Glutamatergic neuron (in vitro differentiated cells): ENCODE measurements around the gene NECTIN4. TPM values are rescaled to one million over a fixed set of nuclear protein-coding genes. Genes with fewer than 3 reads are reported as not detected.

Experiments
- DNase-seq: peaks from one replicate; pipeline ENCODE4 v3.0.0; 2022
- H3K27ac Mint-ChIP-seq: one replicate; pipeline ENCODE4 v1.8.0; 2020; ENCODE audit warnings: mild to moderate bottlenecking, mixed read lengths, inconsistent platforms; ENCODE audit not compliant: unreplicated experiment
- H3K27me3 Mint-ChIP-seq: one replicate; pipeline ENCODE4 v1.8.0; 2020; ENCODE audit warnings: mild to moderate bottlenecking, moderate library complexity, mixed read lengths, inconsistent platforms; ENCODE audit not compliant: unreplicated experiment
- H3K36me3 Mint-ChIP-seq: one replicate; pipeline ENCODE4 v1.8.0; 2020; ENCODE audit warnings: mild to moderate bottlenecking, mixed read lengths, inconsistent platforms; ENCODE audit not compliant: unreplicated experiment
- H3K4me1 Mint-ChIP-seq: one replicate; pipeline ENCODE4 v1.8.0; 2020; ENCODE audit warnings: mild to moderate bottlenecking, low read depth, mixed read lengths, inconsistent platforms; ENCODE audit not compliant: unreplicated experiment
- H3K4me3 Mint-ChIP-seq: one replicate; pipeline ENCODE4 v1.8.0; 2020; ENCODE audit warnings: mild to moderate bottlenecking, mixed read lengths, inconsistent platforms; ENCODE audit not compliant: unreplicated experiment
- H3K9me3 Mint-ChIP-seq: one replicate; pipeline ENCODE4 v1.8.0; 2020; ENCODE audit warnings: mild to moderate bottlenecking, moderate library complexity, mixed read lengths, inconsistent platforms; ENCODE audit not compliant: unreplicated experiment
- total RNA-seq: library from RNA; stranded (reverse); fragmentation: NEBNext Ultra II Directional; extraction: Animal tissue kit (Norgen Biotek cat#: 25700); gene quantifications from one replicate; pipeline ENCODE4 v1.2.1, GENCODE V29; 2021; ENCODE audit not compliant: unreplicated experiment
- TF ChIP-seq, protein P1 (sequence below): fragments of 200-600 bp; sonication (generic); IDR thresholded peaks from one replicate; pipeline ENCODE4 v1.5.0; 2021; ENCODE audit not compliant: partially characterized antibody, unreplicated experiment

NECTIN4 gene
- total RNA-seq, 1 donor from 2014 or later = 0.39 TPM

DNA sequence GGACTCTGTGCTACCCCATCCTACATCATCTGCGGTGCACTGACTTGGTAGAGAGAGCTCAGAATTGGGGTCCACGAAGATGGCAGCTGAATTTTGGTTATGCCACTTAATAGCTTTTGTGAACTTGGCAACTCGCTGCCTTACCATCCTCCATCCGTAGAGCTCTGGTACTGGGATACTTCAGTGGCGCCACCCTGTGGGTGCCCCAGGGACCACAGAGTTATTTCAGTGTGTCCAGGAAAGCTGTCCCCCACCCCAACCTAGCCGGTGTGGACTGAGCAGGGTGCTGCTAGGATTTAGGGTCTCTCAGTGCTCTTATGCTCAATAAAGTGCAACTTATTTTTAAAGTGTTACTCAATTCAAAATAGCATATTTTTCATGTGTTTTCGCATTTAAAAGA lies 34.6 kb downstream of the NECTIN4 start:
- Mint-ChIP-seq H3K4me1 (no peaks in the 10 kb centered on the region), H3K9me3 (no peaks in the 10 kb centered on the region), H3K36me3 (no peaks in the 10 kb centered on the region), H3K27me3 (peaks cover 6% of the 10 kb centered on the region), H3K27ac (no peak overlapping the region), H3K4me3 (no peak overlapping the region)
- DNase-seq = no peak
- TF ChIP-seq, protein P1, sequence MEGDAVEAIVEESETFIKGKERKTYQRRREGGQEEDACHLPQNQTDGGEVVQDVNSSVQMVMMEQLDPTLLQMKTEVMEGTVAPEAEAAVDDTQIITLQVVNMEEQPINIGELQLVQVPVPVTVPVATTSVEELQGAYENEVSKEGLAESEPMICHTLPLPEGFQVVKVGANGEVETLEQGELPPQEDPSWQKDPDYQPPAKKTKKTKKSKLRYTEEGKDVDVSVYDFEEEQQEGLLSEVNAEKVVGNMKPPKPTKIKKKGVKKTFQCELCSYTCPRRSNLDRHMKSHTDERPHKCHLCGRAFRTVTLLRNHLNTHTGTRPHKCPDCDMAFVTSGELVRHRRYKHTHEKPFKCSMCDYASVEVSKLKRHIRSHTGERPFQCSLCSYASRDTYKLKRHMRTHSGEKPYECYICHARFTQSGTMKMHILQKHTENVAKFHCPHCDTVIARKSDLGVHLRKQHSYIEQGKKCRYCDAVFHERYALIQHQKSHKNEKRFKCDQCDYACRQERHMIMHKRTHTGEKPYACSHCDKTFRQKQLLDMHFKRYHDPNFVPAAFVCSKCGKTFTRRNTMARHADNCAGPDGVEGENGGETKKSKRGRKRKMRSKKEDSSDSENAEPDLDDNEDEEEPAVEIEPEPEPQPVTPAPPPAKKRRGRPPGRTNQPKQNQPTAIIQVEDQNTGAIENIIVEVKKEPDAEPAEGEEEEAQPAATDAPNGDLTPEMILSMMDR = no peak

DNA sequence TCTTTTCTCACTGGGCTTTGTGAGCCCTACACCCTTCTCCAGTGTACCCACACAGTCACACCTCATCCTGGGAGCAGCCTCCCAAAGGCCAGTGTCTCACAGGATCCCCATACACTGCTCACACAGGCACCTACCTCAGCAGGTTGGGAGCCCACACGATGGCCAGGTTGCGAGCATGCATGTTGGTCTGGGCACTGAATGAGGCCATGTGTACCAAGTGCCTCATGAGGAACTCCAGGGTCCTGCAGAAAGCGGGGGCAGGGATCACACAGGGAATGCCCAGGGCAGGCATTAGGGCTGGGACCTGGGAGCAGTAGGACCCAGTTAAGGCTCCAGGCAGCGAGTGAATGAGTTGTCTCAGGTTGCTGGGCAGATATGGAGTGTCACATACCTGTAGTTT lies 35.1 kb downstream of the NECTIN4 start:
- Mint-ChIP-seq H3K27me3 (peaks cover 6% of the 10 kb centered on the region), H3K36me3 (no peaks in the 10 kb centered on the region), H3K4me1 (no peaks in the 10 kb centered on the region), H3K9me3 (no peaks in the 10 kb centered on the region), H3K27ac (no peak overlapping the region), H3K4me3 (no peak overlapping the region)
- TF ChIP-seq, protein P1 = no peak
- no peak for DNase-seq

DNA sequence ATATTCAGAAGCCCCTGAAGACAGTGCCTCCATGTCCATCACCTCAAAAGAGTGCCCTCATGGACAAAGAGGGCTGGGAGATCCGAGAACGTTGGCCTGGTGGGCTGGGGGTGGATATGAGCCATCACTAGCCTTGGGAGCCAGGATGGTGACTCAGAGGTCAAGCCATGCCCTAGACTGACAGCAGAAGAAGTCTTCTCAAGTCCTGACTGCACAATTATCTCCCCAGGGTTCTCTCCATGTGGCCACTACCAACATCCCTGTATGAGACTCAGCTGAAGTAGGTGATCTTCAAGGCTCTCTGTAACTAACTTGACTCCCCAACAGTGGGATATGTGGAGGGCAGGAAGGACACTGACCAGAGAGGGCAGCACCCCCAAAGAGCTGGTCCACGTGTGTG lies 36.5 kb downstream of the NECTIN4 start:
- Mint-ChIP-seq H3K27ac (no peak overlapping the region), H3K4me3 (no peak overlapping the region), H3K4me1 (no peaks in the 10 kb centered on the region), H3K9me3 (no peaks in the 10 kb centered on the region), H3K27me3 (peaks cover 6% of the 10 kb centered on the region), H3K36me3 (peaks cover 7% of the 10 kb centered on the region)
- TF ChIP-seq, protein P1 = no peak
- no peak for DNase-seq

DNA sequence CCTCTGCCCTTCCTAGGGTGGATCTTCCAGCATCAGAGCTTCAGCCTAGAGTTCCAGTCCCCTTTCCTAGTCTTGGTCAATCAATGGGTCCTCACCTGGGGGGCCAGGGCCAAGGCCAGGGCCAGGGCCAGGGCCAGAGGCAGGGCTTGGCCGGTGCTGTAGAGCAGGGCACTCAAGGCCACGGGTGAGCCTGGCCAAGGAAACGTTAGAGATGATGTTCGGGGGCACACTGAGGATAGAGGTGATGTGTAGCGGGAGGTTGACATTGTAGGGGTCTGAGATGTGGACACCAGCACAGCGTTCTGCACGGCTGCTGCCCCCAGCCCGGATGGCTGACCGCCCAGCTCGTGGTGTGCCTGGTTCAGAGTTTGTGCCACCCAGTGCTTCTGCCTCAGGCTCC lies 38.1 kb downstream of the NECTIN4 start:
- H3K36me3 Mint-ChIP-seq = peaks cover 13% of the 10 kb centered on the region
- no peak overlapping the region for H3K4me3 Mint-ChIP-seq
- TF ChIP-seq, protein P1 = no peak
- peaks cover 3% of the 10 kb centered on the region for H3K9me3 Mint-ChIP-seq
- DNase-seq = no peak
- H3K27ac Mint-ChIP-seq = no peak overlapping the region
- H3K27me3 Mint-ChIP-seq = peaks cover 9% of the 10 kb centered on the region
- no peaks in the 10 kb centered on the region for H3K4me1 Mint-ChIP-seq

DNA sequence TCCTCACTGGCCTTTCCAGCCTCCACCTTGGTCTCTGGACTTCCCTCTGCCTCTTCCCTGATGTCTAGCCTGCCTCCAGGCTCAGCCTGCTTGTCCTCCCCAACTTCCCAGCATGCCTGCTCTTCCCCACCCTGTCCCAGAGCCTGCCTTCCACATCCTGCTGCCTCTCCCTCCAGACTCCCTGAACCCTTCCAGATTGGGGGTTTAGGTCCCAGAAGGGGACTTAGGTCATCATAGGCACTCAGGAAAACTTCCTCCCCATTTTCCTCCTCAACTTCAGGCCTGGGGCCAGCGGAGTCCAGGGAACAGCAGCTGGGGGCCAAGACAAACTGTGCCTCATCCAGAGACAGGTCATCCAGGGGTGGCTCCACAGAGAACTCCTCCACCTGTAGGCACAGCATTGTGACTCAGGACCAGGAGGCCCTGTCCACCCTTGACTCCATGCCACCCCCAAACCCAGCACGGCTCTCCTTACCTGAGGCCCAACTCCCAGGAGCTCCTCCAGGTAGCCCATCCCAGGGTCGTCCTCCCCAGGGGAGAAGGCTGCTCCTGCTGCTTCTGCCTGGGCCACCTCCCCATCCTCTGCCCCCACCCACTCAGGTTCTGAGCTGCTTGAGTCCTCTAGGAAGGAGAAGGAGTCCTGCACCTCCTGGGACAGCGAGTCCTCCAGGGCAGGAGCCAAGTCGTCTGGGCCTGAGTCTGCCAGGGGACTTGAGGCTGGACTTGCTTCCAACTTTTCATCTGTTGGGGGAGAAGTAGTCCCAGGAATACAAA lies 40.2 kb downstream of the NECTIN4 start:
- Mint-ChIP-seq H3K4me3 (no peak overlapping the region), H3K36me3 (peaks cover 17% of the 10 kb centered on the region), H3K4me1 (peaks cover 2% of the 10 kb centered on the region), H3K27me3 (peaks cover 22% of the 10 kb centered on the region), H3K27ac (no peak overlapping the region), H3K9me3 (peaks cover 13% of the 10 kb centered on the region)
- TF ChIP-seq, protein P1 = no peak
- no peak for DNase-seq
